GM18907 (cell line): ENCODE results near the gene UTF1.

ENCODE experiments used
- ATAC-seq: cut with Tn5 transposase; IDR thresholded peaks from one replicate; pipeline ENCODE4 v1.9.1; 2021; ENCODE audit warnings: mild to moderate bottlenecking, moderate library complexity; ENCODE audit not compliant: unreplicated experiment

The UTF1 gene, protein sequence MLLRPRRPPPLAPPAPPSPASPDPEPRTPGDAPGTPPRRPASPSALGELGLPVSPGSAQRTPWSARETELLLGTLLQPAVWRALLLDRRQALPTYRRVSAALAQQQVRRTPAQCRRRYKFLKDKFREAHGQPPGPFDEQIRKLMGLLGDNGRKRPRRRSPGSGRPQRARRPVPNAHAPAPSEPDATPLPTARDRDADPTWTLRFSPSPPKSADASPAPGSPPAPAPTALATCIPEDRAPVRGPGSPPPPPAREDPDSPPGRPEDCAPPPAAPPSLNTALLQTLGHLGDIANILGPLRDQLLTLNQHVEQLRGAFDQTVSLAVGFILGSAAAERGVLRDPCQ

DNA sequence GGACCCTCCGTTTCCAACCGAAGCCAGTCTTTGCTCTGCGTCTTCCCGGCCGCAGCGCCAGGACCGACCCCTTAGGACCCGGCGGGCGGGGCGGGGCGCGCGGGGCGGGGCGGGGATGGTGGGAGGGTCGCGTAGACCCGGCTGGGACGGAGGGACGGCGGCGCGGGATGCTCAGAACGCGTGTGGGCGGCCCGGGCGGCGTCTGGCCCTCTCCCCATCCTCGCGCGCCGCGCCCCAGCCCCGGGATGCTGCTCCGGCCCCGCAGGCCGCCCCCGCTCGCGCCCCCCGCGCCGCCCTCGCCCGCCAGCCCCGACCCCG is at the start of gene UTF1:
Gene UTF1 (plus strand): TSS at position 174 of the 318 bp plus-strand sequence. CDS start 72 bp downstream, at position 246.
- ATAC-seq = no peak

- no peak for ATAC-seq
These were observed 48.9 kb upstream of the UTF1 start for GRCh38 chr10:133180965-133181639.

- ATAC-seq = no peak
These were observed 47.8 kb upstream of the UTF1 start for GRCh38 chr10:133182190-133182589.

DNA sequence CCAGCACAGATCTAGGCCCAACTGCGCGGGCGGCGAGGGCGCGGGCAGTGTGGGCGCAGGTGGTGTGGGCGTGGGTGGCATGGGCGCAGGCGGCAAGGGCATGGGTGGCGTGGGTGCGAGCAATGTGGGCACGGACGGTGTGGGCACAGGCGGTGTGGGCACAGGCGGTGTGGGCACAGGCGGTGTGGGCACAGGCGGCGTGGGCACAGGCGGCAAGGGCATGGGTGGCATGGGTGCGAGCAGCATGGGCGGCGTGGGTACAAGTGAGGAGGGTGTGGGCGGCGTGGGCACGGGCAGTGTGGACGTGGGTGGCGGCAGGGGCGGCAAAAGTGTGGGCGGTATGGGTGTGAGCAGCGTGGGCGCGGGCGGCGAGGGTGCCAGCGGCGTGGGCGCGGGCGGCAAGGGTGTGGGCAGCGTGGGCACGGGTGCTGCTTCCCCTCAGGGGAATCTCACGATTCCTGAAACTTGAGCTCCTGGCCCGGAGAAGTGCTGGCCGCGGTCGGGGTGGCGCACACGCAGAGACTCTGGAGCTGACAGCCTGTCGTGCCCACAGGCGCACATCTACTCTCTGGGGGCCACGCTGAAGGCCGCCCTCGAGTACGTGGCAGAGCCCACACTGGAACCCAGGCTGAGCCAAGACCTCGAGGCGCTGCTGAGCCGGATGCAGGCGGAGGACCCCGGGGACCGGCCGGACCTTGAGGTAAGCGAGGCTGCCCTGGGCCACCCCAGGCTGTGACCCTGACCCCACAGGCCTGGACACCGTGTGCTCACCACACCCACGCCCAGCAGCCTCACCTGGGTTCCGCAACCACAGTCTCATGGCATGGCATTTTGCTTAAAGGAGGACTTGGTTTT is 47.0 kb upstream of the UTF1 start:
- ATAC-seq = no peak

GRCh38 chr10:133183646-133184378 is 46.2 kb upstream of the UTF1 start:
- no peak for ATAC-seq

DNA sequence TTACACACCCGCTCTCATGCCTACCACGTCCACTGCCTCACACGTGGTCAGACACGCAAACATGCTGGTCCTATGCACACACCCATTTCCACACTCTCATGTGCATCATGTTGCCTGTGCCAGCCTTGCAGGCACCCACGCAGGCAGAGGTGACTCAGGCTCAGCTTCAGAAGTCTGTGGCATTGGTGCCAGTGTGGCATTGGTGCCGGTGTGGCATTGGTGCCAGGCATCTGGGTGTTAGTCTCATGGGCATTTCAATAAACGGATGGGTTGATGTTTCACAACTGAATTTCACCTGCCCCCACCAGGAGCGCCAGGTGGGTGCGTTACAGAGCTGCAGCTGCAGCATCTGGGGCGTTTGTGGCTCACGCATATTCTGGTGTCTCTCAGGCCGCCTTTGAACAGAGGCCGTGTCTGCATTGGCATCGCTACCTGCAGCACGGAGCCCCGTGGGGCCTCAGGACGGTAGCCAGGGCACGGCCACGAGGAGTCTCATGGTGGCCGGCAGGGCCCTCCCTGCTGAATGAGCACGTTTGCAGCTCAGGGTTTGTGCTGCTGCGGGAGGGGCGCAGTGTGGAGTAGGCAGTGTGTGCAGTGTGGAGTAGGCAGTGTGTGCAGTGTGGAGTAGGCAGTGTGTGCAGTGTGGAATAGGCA is 45.3 kb upstream of the UTF1 start:
- ATAC-seq = no peak

- no peak for ATAC-seq
These were observed 44.6 kb upstream of the UTF1 start for GRCh38 chr10:133185421-133185820.

- ATAC-seq = no peak
These were observed 44.1 kb upstream of the UTF1 start for GRCh38 chr10:133185916-133186315.

DNA sequence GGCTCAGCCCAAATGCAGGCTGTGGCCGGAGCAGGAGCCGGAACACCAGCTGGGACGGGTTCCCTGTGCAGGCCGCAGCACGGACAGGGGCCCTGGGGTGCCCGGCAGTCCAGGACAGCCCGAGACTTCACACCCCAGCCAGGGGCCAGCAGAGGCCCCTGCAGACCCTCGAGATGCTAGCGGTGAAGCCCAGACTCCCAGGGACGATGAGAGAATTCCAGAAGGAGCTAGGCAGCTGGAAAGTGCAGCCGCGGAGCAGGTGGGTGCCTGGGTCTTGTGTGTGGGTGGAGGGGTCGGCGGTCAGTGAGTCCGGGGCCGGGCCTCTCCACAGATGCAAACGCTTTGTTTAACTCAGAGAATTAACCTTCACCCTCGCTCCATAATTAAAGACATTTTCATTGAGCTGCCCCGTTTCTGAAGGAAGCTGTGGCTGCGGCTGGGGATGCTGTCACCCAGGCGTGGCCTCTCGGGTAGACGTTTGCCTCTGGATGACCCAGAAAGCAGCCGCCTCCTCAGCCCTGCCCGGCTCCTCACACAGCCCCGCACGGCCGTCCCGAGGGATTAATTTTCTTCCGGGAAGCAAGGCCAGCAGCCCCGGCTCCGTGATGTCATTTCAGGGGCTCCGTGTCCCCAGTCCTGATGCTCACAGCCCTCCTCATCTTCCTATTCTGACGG is 43.5 kb upstream of the UTF1 start:
- no peak for ATAC-seq

DNA sequence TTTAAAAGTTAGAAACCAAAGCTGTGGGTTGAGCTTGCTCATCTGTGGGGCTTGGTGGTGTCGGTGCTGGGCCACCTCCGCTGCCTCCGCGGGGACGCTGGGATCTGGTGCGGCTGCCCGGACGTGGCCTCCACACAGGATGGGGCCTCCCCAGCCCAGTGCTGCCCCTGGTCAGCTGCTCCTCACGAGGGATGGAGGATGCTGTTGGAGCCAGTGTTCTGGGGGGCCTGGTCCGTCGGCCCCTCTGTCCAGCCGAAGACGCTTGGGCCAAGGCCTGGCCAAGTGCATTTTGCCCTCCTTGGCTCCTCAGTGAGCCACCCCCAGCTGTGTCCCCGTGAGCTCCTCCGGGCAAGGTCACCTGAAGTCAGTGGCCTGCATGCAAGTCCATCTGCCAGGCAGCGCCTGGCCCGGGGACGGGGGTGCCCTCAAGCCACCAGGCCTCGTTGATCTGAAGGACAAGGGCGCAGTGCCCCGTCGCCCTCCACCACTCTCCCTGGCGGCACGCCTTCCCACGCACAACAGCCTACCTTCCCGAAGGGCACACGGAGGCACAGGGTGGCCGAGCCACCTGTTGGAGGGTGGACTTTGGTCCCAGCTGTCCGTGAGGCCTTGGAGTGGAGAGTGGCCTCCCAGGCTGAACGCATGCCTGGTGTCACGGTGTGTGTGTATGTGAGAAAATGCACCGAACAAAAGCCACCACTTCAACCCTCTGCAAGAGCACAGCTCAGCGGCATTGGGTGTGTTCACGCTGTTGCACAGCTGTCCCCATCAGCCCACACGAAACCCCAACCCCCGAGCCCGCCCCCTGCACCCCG is 42.7 kb upstream of the UTF1 start:
- ATAC-seq = no peak

- ATAC-seq = no peak
These were observed 41.9 kb upstream of the UTF1 start for GRCh38 chr10:133187906-133188681.

GRCh38 chr10:133189256-133189655 is 40.8 kb upstream of the UTF1 start:
- no peak for ATAC-seq

DNA sequence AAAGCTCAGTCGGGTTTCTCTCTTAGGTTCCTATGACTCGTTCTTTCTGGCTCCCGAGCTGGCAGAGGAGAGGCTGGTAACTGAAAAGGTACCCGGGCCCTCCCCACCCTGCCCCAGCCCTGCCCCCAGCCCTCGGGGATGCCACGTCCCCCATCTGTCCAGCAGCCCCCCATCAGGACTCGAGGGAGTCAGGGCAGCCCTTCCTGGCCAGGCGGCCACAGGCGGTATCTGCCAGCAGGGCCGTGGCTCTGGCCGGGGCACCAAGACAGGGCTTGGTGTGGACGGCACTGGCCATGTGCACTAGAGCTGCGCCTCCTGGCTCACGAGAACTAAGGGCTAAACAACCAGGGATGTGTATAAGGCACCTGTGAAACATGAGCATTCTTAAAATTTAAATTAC is 40.3 kb upstream of the UTF1 start:
- no peak for ATAC-seq

GRCh38 chr10:133190225-133190624 is 39.8 kb upstream of the UTF1 start:
- no peak for ATAC-seq

GRCh38 chr10:133191651-133192050 is 38.4 kb upstream of the UTF1 start:
- no peak for ATAC-seq

- no peak for ATAC-seq
These were observed 35.9 kb upstream of the UTF1 start for GRCh38 chr10:133194151-133194550.

GRCh38 chr10:133195096-133195495 is 34.9 kb upstream of the UTF1 start:
- ATAC-seq = no peak

DNA sequence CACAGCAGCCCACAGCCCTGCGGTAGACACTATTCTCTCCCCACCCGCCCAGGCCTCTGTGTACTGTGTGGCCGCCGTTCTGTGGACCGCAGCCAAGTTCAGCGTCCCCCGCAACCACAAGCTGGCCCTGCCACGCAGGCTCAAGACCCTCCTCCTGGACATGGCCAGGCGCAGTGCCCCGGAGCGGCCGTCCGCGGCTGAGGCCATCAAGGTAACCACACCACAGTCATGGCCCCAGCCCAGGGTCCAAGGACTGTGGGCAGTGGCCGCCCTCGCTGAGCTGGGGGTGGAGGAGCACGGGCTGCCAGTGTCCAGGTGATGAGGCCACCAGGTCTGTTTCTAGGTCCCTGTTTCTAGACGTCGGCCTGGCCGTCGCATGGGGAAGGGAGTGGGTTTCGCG is 34.4 kb upstream of the UTF1 start:
- ATAC-seq = no peak
